ENCODE results near the gene IL12RB2.
"Not testable (repeated sequence)": the region's sequence is repeated elsewhere in the genome, so short reads cannot be mapped to it uniquely, and the experiment has no call there.

Gene IL12RB2

GRCh38 chr1:67433837-67434236 lies 126.2 kb downstream of the IL12RB2 start:
- DNase-seq, result no peak

DNA sequence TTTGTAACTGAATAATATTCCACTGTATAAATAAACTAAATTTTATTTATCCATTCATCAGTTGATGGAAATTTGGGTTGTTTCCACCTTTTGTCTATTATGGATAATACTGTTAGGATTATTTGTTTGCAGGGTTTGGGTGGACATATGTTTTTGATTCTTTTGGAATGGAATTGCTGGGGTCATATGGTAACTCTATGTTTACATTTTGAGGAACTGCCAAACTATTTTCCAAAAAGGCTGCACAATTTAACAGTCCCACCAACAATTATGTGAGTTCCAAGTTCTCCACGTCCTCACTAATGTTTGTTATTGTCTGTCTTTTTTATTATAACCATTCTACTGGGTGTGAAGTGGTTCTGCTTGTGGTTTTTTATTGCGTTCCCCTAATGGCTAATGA lies 126.8 kb downstream of the IL12RB2 start:
- no peak for DNase-seq

GRCh38 chr1:67436511-67437055 lies 128.9 kb downstream of the IL12RB2 start:
- no peak for DNase-seq

GRCh38 chr1:67437961-67438360 lies 130.3 kb downstream of the IL12RB2 start:
- DNase-seq, result no peak

GRCh38 chr1:67439277-67440029 lies 131.8 kb downstream of the IL12RB2 start:
- no peak for DNase-seq

DNA sequence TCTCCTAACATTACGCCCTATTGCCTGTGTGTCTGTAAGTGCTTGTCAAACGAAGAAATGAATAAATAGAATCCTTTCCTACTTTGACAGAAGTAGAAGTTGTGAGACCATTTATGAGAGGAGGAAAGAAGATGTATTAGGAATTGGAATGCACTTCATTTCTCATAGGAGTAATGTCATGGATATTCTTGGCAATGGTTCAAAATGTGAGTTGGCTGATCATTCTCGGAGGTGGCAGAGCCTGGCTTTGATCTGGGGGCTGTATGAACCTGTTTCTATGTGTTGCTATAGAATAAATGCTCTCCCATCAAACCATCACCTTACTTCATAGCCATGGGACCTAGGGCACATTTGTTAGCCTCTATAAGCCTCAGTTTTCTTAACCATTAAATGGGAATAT lies 132.7 kb downstream of the IL12RB2 start:
- DNase-seq, result no peak

DNA sequence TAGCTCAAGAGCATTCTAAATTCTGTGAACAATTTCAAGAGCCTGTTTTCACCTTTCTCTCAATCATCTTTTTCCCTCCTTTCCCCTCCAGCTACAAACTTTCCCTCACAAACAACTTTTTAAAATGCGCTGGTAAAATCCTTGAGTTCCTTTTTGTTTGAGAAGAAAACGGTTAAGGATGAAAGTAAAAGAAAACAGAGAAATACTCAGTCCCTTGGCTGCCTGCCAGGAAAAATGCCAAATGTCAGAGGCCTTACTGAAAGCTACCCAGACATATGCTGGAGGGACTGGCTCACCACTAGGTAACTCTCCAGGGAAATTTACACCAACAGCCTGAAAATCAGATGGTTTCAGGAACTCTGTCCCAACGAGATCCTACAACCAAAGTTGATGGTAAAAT lies 133.5 kb downstream of the IL12RB2 start:
- DNase-seq, result no peak

- DNase-seq, result no peak
Observed at GRCh38 chr1:67441739-67442281, 134.1 kb downstream of the IL12RB2 start.

- DNase-seq, result not testable (repeated sequence)
Observed at GRCh38 chr1:67446014-67446413, 138.3 kb downstream of the IL12RB2 start.
